Hematopoietic multipotent progenitor cell (in vitro differentiated cells): ENCODE data around the gene SPCS2. TPM values are rescaled to one million over a fixed set of nuclear protein-coding genes. Genes with fewer than 3 reads are reported as not detected.
"Not testable (repeated sequence)": the region's sequence is repeated elsewhere in the genome, so short reads cannot be mapped to it uniquely, and the experiment has no call there.

Experiments
- DNase-seq, 3 donors: peaks; one replicate each; pipeline ENCODE4 v3.0.0-alpha.2; 2011 to 2015; ENCODE audit warnings: low read depth in 2 of 3, low spot score in 2 of 3
- total RNA-seq: library from RNA; depleted of rRNA; stranded (reverse); fragments of >200 nt; gene quantifications from one replicate; pipeline ENCODE4 v1.2.3, GENCODE V29; 2012

The SPCS2 gene
- total RNA-seq, 1 donor: 8.6 TPM

DNA sequence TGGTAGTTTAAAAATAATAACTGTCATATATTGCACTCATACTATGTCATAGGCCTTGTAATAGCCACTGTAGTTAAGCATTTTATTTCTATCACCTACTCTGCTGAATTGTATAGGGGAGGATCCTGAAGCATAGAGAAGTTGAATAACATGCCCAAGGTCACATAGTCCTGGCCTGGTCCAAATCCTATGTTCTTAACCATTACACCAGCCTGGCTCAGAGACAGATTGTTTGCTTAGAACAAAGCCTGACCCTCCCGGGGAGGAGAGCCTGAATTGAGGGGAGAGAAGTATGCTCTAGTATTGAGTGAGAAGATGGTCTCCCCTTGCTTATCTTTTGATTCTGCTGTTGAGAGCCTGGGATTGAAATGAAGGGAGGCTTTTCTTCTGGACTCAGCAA is 41.9 kb downstream of the SPCS2 start:
- no peak for DNase-seq

DNA sequence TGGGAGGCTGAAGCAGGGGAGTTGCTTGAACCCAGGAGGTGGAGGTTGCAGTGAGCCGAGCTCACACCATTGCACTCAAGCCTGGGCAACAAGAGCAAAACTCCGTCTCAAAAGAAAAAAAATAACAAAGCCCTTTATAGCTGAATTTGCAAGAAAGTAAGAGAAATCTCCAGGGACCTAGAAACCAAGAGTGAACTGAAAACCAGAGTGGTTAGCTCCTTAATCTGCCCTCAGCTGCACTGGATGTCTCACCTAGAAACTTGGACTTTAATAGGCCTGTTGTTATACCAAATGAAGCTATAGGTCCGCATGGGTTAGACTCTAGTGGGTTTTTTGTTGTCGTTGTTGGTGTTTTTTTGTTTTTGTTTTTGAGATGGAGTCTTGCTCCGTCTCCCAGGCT is 43.8 kb downstream of the SPCS2 start:
- DNase-seq: no peak

DNA sequence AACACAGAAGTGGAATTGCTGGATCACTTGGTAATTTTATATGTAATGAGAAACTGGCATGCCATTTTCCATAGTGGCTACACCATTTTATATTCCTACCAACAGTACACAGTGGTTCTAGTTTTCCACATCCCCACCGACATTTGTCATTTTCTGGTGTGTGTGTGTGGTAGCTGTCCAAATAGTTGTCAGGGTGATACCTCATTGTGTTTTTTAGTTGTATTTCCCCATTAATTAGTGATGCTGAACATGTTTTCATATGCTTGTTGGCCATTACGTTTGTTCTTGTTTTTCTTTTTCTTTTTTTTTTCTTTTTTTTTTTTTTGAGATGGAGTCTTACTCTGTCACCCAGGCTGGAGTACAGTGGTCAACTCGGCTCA is 51.9 kb downstream of the SPCS2 start:
- no peak for DNase-seq

DNA sequence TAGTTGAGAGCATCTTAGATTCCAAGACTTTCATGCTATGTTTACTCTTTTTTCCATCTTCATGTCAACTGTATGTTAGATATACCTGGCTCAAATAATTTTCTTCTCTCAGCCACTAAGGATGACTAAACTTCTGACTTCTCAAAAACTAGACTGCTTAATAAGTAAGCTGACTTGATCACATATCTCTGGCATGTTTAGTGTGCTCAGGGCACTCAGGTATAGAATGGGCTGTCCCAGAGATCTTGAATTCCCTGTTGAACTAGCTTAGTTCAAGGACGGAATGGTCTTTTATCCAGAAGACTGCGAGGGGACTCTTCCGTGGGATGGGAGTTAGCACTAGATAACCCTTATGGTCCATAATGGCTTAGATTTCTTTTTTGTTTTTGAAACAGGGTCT is 52.6 kb downstream of the SPCS2 start:
- DNase-seq: no peak

DNA sequence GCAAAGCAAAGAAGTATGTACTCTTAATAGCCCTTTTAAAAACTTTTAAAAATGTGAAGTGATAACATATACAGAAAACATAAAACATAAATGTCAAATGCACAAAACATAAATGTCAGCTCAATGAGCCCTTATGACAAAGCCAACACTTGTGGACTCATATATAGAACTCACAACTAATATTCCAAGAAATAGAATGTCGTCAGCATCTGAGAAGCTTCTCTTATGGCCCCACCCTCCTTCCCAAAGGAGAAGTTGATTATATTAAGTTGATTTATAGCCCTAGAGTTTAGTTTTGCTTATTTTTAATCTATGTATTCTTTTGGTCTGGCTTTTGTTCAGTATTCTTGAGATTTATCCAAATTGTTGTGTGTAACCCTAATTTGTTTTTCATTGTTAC is 53.5 kb downstream of the SPCS2 start:
- no peak for DNase-seq

DNA sequence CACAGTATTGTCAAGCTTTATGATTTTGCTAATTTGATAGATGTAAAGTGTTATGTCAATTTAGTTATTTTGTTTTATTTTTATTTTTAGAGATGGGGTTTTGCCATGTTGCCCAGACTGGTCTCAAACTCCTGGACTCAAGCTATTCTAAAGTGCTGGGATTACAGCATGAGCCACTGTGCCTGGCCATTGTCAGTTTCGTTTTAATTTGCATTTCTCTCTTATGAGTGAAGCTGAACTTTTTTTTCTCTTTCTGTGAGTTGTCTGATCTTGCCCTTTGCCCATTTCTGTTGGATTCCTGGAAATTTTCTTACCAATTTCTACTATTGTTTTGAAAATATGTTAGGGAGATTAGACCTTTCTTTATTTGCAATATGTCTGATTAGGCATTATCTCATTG is 55.1 kb downstream of the SPCS2 start:
- no peak for DNase-seq

DNA sequence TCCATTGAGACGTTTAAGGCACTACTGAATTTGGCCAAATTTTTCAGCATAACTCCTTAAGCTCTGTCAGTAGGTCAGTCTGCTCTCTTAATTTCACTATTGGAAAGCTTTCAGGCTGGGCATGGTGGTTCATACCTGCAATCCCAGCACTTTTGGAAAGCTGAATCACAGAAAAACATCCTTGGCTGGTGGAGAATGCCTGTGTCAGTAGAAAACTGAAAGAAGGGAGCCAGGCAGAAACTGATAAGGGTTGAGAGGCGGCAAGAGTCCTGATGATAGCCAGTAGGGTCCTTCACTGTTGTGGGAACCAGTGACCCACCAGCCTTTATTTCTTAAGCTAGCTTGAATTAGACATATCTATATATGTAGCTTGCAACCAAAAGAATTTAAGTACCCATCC is 62.3 kb downstream of the SPCS2 start:
- no peak for DNase-seq

DNA sequence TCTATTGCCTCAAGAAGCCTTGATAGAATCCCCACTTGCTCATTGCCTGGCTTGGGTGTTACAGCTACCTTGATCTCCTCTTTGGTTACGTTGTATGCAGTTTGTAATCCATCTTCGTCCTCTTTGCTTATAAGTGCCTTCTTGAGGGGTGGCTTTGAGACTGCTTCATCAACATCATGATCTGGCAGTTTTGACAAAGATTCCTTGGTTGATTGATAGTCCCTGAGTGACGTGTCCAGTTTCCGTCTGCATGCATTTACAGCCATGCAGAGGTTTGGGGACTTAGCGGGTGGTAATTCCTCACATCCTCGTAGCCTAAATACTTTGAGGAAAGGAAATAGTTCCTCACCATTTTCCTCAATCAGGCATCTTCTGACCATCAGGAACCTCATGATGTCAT is 62.8 kb downstream of the SPCS2 start:
- no peak for DNase-seq

DNA sequence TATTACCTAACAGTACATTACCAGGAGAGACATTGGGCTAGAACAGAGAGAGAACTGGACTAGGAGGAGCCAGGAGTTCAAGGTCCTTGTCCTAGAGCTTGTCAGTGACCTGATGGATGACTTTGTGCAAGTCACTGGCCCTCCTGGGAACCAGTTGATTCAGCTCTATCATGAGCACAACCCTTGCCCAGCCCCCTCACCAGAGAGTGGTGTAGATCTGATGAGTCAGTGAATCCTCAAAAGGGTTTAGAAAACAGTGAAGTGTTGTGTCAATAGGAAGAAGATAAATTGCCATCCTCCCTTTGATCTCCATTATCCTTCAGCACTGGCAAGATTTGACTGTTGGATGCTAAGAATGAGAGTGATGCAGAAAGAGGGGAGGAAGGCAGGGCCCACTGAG is 64.0 kb downstream of the SPCS2 start:
- DNase-seq: no peak

DNA sequence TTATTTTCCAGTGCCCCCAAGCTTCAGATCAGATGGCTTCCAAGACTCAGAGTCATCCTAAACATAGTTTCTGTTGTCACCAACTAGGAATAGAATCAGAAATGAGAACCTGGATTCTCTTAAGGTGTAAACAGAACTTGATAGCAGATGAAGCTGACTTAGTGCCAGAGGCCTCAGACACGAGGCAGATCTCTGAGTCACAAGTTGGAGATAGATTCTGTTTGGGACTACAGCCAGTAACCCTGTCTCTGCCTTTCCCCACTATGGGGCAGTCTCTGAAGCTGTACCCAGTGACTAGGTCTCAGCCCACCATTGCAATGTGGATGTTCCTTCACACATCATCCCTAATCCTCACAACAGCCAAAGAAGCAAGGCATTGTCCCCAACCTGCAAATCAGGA is 65.1 kb downstream of the SPCS2 start:
- DNase-seq: no peak

DNA sequence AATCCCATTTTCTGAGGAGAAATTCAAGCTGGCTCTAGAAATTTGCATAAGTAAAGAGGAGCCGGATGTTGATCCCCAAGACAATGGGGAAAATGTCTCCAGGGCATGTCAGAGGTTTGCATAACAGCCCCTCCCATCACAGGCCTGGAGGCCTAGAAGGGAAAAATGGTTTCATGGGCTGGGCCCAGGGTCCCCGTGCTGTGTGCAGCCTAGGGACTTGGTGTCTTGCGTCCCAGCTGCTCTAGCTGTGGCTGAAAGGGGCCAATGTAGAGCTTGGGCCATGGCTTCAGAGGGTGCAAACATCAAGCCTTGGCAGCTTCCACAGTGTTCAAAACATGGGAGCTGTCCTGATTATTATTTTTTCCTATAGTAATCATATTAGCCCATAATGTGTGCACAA is 70.1 kb downstream of the SPCS2 start:
- not testable (repeated sequence) for DNase-seq

DNA sequence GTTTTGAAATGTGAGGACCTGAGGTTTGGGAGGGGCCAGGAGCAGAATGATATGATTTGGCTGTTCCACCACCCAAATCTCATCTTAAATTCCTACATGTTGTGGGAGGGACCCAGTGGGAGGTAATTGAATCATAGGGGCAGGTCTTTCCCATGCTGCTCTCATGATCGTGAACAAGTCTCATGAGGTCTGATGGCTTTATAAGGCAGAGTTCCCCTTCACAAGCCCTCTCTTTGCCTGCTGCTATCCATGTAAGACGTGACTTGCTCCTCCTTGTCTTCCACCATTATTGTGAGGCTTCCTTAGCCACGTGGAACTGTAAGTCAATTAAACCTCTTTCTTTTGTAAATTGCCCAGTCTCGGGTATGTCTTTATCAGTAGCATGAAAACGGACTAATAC is 71.3 kb downstream of the SPCS2 start:
- not testable (repeated sequence) for DNase-seq

DNA sequence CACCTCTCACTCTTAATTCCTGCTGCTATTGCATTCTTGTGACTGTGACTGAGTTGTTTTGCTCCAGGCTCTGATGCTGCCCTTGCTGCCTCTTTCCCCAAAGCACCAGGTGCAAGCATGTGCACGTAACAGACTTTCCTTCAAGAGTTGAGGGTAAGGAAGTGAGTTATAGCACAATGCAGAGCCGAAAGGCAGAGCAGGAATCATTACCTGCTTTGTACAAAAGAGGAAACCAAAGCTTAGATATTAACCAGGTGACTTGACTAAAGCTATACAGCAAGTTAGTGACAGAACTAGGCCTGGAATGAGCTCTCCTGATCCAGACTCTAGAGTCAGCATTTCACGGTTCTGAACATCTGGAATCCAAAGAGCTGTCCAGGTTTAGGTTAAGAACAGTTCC is 73.2 kb downstream of the SPCS2 start:
- DNase-seq: no peak

DNA sequence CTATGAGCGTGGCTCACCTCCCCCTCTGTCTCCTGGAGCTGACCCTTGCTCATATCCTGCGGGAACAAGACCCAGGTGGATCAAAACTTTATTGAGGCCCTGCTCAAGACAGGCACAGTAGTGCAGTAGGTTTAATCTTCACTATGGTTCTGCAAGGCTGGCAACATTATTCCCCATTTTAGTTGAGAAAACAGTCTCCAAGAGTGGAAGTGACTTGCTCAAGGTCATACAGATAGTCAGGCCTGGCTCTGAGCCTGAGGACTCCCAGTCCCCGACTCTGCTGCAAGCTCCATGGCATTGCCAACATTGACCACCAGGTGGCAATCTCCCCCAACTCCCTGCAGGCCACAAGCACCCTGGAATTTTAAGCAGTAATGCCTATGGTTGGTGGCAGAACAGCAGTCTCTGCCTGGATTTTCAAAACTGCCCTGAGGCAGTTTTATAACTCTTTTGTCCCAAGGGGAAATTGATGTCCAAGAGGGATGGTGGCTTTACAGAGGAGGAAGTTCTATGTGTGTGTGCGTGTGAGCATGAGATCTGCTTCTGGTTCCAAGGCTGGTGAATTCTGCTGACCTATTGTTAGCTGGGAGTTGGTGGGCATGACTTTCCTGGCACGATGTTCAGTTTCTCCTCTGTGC is 73.8 kb downstream of the SPCS2 start:
- DNase-seq: peak; percentile 41 to 80 (median 56)

DNA sequence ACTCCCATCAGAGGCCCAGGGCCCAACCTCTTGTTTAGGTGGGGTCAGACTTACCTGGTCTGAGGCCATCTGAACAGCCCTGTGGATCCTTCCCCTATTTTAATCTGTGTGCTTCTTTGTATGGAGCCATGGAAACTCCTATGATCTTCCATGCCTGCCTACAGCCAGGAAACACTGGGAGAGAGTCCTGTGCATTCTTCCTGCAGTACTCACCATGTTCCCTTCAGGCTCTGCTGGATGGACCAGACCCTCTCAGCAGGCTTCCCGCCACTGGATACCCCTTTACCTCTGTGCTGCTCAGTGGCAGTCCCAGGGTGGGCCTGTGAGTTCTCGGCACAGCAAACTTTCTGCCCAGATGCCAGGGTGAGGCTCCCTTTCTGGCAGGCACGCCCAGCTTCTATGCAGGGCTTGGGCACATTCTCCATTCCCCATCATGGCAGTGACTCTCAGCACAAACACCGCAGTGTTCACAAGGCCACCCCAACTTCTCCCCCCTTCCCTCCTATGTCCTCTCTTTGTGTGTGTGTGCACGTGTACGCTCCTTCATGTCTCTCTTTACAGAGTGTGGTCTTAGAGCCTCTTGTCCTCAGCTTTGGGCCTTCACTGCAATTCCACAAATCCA is 74.5 kb downstream of the SPCS2 start:
- DNase-seq: no peak

DNA sequence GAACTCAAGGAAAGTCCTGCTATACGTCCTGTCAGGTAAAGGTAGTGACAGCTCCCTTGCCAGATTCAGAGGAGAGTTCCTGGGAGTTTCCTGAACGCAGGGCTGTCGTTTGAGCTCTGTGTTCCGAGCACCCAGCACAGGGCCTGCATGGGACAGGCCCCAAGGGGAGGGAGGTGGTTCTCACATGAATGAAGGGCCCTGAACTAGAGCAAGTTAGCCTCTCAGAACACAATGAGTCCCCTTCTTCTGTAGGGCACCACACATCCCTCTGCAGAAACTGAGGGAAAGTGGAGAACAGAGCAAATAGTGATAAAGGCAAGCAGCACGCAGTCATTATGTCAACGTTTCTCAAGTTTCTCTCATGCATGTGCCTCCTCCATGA is 75.0 kb downstream of the SPCS2 start:
- DNase-seq: no peak

DNA sequence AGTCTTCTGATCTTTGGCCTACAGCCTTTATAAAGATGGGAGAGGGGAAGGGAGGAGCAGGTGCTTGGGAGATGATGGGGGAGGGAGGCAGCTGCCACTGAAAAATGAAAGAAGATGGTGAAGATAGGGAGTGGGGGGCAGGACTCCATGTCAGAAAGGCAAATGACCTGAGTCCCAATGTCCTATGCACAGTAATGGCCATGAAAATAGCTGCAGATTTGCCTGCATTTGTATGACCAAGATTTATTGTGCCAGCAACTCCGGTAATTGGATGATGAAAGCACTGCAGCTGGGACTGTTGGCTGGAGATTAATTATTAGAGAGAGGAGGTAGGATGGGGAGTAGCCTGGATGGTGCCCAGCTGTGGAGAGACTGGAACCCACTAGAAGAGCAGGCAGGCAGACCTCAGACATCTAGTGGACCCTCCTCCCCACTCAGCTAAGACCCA is 75.7 kb downstream of the SPCS2 start:
- DNase-seq: no peak

DNA sequence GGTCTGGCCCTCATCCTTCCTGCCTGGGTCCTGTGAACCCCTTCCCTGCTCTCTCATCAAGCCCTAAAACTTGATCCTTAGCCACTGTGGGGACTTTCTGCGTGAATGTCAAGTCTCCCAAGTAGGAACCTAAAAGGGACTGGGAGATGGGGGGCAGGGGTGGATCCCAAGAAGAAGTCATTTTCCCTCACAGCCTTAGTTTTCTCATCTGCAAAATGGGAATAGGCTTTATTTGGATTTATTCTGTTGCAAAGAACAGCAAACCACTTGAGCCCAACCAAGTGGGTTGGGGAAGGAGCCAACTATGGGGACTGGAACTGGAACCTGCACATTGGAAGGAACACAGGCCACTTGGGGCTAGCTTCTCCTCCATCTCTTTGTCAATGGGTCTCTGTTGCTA is 76.5 kb downstream of the SPCS2 start:
- DNase-seq: no peak

DNA sequence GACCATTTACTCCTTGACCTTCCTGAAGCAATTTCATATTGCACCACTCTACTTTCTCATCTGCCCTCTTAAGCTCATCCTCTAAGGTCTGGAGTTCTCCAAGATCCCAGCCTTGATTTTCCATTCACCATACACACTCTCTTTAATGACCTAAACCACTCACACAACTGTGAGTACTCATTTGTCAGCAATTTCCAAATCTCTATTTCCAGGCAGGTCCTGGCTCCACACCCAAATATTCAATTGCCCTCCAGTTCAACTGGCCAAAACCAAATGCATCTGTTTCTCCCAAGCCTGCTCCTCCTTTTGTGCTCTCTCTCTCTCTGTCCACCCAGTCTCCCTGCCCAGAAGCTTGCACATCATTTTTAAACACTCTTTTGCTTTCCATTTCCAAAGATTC is 79.3 kb downstream of the SPCS2 start:
- no peak for DNase-seq
